ENCODE data around the gene SQSTM1. TPM values are rescaled to one million over a fixed set of nuclear protein-coding genes. Genes with fewer than 3 reads are reported as not detected.

SQSTM1 gene
- total and polyA plus RNA-seq, 2 of the 8 experiments (the other 6 are each of a cell fraction or from before 2014, with no cell fraction given) = 78.6 to 110 TPM

DNA sequence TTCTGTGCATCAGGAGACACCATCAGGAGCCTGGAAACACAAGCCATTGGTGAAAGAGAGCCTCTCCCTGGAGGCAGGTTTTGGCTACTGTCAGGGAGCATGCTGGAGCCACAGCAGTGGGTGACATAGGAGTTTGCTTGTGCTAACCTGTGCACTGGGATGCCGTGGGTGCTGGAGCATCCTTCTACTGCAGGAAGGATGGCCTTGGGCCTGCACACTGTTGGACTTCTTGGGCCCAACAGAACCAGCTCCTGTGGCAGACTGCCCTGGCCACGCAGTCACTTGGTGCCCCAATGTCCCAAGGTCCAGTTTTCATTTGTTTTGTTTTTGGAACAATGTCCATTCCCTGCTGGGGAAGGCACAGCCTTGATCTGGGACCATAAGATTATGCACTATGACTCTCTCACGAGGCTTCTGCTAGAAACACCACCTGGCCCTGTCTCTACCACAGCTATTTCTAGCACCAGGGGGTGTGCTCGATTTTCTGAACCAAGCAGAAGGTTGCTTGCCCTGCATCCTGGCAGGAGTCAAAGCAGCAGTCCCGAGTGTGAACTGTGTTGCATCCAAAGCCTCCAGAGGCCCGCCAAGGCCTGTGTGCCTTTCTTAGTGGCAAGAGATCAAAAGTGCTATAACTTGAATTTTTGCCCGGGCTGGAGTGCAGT, 32.4 kb upstream of the SQSTM1 start:
- H3K18ac ChIP-seq (ENCODE audit: extremely low read depth, low read length) = no peak overlapping the region
- H3K23ac ChIP-seq (ENCODE audit: insufficient read length) = no peak overlapping the region
- H2BK20ac ChIP-seq (ENCODE audit: low read length) = no peak overlapping the region
- H4K20me1 ChIP-seq (replicated peaks in 1 of 2; ENCODE audit: control insufficient read depth in 1 of 2, insufficient read depth in 2 of 2, low read length in 2 of 2) = peaks cover 0 to 3% of the 10 kb centered on the region in 2 experiments
- H3K4me1 ChIP-seq (replicated peaks in 1 of 4; ENCODE audit: control insufficient read depth in 3 of 4, insufficient read depth in 4 of 4, low read length in 3 of 4) = peaks cover 0 to 3% (median 0%) of the 10 kb centered on the region in 4 experiments; a peak in 2 of 7 replicates
- no peak overlapping the region for H2BK15ac ChIP-seq (ENCODE audit: low read length)
- H3K79me1 ChIP-seq (ENCODE audit: low read depth, low read length) = no peaks in the 10 kb centered on the region; the same call in 1 of the 2 replicates
- no peak overlapping the region for H4K91ac ChIP-seq (replicated peaks; ENCODE audit: insufficient read length, low read length)
- WGBS, 2 experiments (ENCODE audit: extremely low coverage in 1 of 2, insufficient coverage in 1 of 2, insufficient read length in 1 of 2, insufficient replicate concordance in 2 of 2, low coverage in 1 of 2, low lambda C conversion rate in 2 of 2, missing lambda C conversion rate in 1 of 2) = 88% methylated on average over 7 of the region's 7 CpGs; no CpG with 5 or more reads in 1 of the 2 experiments
- H3K4me3 ChIP-seq (ENCODE audit: extremely low read depth in 1 of 4, insufficient read depth in 2 of 4, low read depth in 3 of 4, low read length in 4 of 4) = no peak overlapping the region
- no peak overlapping the region for H2BK12ac ChIP-seq (ENCODE audit: low read depth, low read length)
- no peaks in the 10 kb centered on the region for H3K9me3 ChIP-seq (ENCODE audit: insufficient read depth in 2 of 2, low read depth in 1 of 2, low read length in 1 of 2)
- no peaks in the 10 kb centered on the region for H3K36me3 ChIP-seq (ENCODE audit: control insufficient read depth in 2 of 4, insufficient read depth in 4 of 4, low read length in 3 of 4)
- no peak overlapping the region for H2BK120ac ChIP-seq (replicated peaks; ENCODE audit: low read depth, low read length)
- H3K79me2 ChIP-seq (ENCODE audit: control insufficient read depth in 1 of 2, insufficient read depth in 2 of 2, low read length in 2 of 2) = no peaks in the 10 kb centered on the region
- no peak overlapping the region for H2AFZ ChIP-seq (ENCODE audit: low read length)
- DNase-seq (ENCODE audit: low read depth in 1 of 2, low spot score in 2 of 2) (no peak), FAIRE-seq (no peak)
- H3K27ac ChIP-seq (ENCODE audit: low read depth, low read length) = no peak overlapping the region
- H4K8ac ChIP-seq (ENCODE audit: extremely low read depth, insufficient read depth, low read length) = no peak overlapping the region
- no peak overlapping the region for H3K4me2 ChIP-seq (ENCODE audit: insufficient read depth in 1 of 2, low read depth in 2 of 2, low read length in 2 of 2)
- H3K23me2 ChIP-seq (ENCODE audit: low read depth, low read length) = no peaks in the 10 kb centered on the region
- POLR2A ChIA-PET (ENCODE audit: partially characterized antibody) = interaction anchor here (0.9 to 2.3 kb wide), 5 partner anchors 9 to 55 kb away, joined by 3 to 5 read pairs (median 3); no protein-coding TSS in a partner anchor
- H3K56ac ChIP-seq (replicated peaks; ENCODE audit: insufficient read length, low read depth, low read length) = no peak overlapping the region
- H2BK5ac ChIP-seq (ENCODE audit: low read depth, low read length) = no peak overlapping the region
- CTCF ChIA-PET (ENCODE audit: partially characterized antibody) = interaction anchor here (0.8 to 1.9 kb wide), 4 partner anchors 11 to 155 kb away, joined by 3 to 4 read pairs (median 4); no protein-coding TSS in a partner anchor
- H3K14ac ChIP-seq (ENCODE audit: insufficient read length) = no peak overlapping the region
- H4K5ac ChIP-seq (ENCODE audit: insufficient read length, low read depth, low read length) = no peak overlapping the region
- H2AK5ac ChIP-seq (ENCODE audit: low read depth, low read length) = no peak overlapping the region
- no peak overlapping the region for H3K9ac ChIP-seq (replicated peaks in 1 of 4; ENCODE audit: extremely low read depth in 1 of 4, low read depth in 3 of 4, low read length in 3 of 4)
- no peaks in the 10 kb centered on the region for H3K27me3 ChIP-seq (replicated peaks in 1 of 4; ENCODE audit: control insufficient read depth in 3 of 4, extremely low read depth in 1 of 4, insufficient read depth in 3 of 4, low read length in 3 of 4)
- H3K4ac ChIP-seq (replicated peaks; ENCODE audit: insufficient read length, low read depth, low read length) = no peak overlapping the region
- no peak for TF ChIP-seq BCL11A (IDR thresholded peaks at IDR 0.05; ENCODE audit: low read depth in 2 of 2, low read length in 2 of 2)
- TF ChIP-seq BACH1 (IDR thresholded peaks at IDR 0.05; ENCODE audit: low read length) = no peak
- no peak for TF ChIP-seq KDM1A (IDR thresholded peaks at IDR 0.05; ENCODE audit: borderline replicate concordance, low read length)

Data from H1 (cell line).